Liver (tissue), 9 donors: ENCODE data around the gene RORC. TPM values are rescaled to one million over a fixed set of nuclear protein-coding genes. Genes with fewer than 3 reads are reported as not detected.

Source experiments
- DNase-seq: peaks from one replicate; pipeline ENCODE4 v3.0.0-alpha.2; 2017; ENCODE audit warnings: low spot score
- H3K27ac ChIP-seq, 2 donors: one replicate each; pipeline ENCODE4 v1.7.0; 2013; ENCODE audit warnings: inconsistent platforms in 2 of 2, low read length in 2 of 2, control low read depth in 1 of 2, low read depth in 1 of 2, mild to moderate bottlenecking in 1 of 2
- H3K27me3 ChIP-seq, 4 donors: one replicate each; pipeline versions ENCODE4 v1.6.1 to v1.7.0; 2013; ENCODE audit warnings: low read length in 3 of 4, inconsistent platforms in 1 of 4, mild to moderate bottlenecking in 1 of 4, moderate library complexity in 1 of 4; ENCODE audit not compliant: control insufficient read depth in 4 of 4, insufficient read depth in 4 of 4
- H3K36me3 ChIP-seq, 4 donors: one replicate each; pipeline versions ENCODE4 v1.6.1 to v1.7.0; 2013; ENCODE audit warnings: low read length in 3 of 4, mild to moderate bottlenecking in 3 of 4, low read depth in 1 of 4, moderate library complexity in 1 of 4; ENCODE audit not compliant: control insufficient read depth in 4 of 4, insufficient read depth in 3 of 4
- H3K4me1 ChIP-seq, 4 donors: one replicate each; pipeline versions ENCODE4 v1.6.1 to v1.7.0; 2013; ENCODE audit warnings: low read length in 3 of 4, mild to moderate bottlenecking in 3 of 4, moderate library complexity in 1 of 4; ENCODE audit not compliant: control insufficient read depth in 4 of 4, insufficient read depth in 4 of 4
- H3K4me3 ChIP-seq, 3 donors: one replicate each; pipeline versions ENCODE4 v1.6.1 to v1.7.0; 2013; ENCODE audit warnings: low read length in 3 of 3, control low read depth in 1 of 3, low read depth in 1 of 3, mild to moderate bottlenecking in 1 of 3
- H3K9ac ChIP-seq, 2 donors: one replicate each; pipeline ENCODE4 v1.7.0; 2013; ENCODE audit warnings: low read length in 2 of 2, mild to moderate bottlenecking in 2 of 2, moderate library complexity in 2 of 2, control low read depth in 1 of 2, low read depth in 1 of 2
- H3K9me3 ChIP-seq, 4 donors: one replicate each; pipeline versions ENCODE4 v1.6.1 to v1.7.0; 2013; ENCODE audit warnings: low read length in 3 of 4; ENCODE audit not compliant: control insufficient read depth in 4 of 4
- EGR1 ChIP-seq, 2 donors: IDR thresholded peaks; 2 replicates each; pipeline ENCODE4 v1.6.1; 2016 to 2018; ENCODE audit warnings: antibody characterized with exemption in 2 of 2, low read depth in 2 of 2
- FOXA1 ChIP-seq: IDR thresholded peaks from 2 replicates; pipeline ENCODE4 v1.6.1; 2016; ENCODE audit warnings: antibody characterized with exemption
- FOXA2 ChIP-seq: IDR thresholded peaks from 2 replicates; pipeline ENCODE4 v1.6.1; 2016; ENCODE audit warnings: antibody characterized with exemption
- GABPA ChIP-seq, 2 donors: IDR thresholded peaks in 1 of 2; conservative IDR thresholded peaks in 1 of 2; 2 replicates each; pipeline ENCODE4 v1.6.1; 2016; ENCODE audit warnings: antibody characterized with exemption in 2 of 2, mild to moderate bottlenecking in 1 of 2, moderate library complexity in 1 of 2
- HNF4A ChIP-seq, 2 donors: conservative IDR thresholded peaks; 2 replicates each; pipeline ENCODE4 v1.6.1; 2016; ENCODE audit warnings: antibody characterized with exemption in 2 of 2, mild to moderate bottlenecking in 2 of 2
- HNF4G ChIP-seq: IDR thresholded peaks from 2 replicates; pipeline ENCODE4 v1.6.1; 2016; ENCODE audit warnings: antibody characterized with exemption
- JUND ChIP-seq, 2 donors: IDR thresholded peaks; 2 replicates each; pipeline ENCODE4 v1.6.1; 2016; ENCODE audit warnings: antibody characterized with exemption in 2 of 2
- NR2F2 ChIP-seq: IDR thresholded peaks from 2 replicates; pipeline ENCODE4 v1.6.1; 2016; ENCODE audit warnings: antibody characterized with exemption
- RAD21 ChIP-seq, 2 donors: IDR thresholded peaks; 2 replicates each; pipeline ENCODE4 v1.6.1; 2016; ENCODE audit warnings: antibody characterized with exemption in 2 of 2, mild to moderate bottlenecking in 2 of 2
- RXRA ChIP-seq, 2 donors: IDR thresholded peaks; 2 replicates each; pipeline ENCODE4 v1.6.1; 2017 to 2018; ENCODE audit warnings: antibody characterized with exemption in 2 of 2, mild to moderate bottlenecking in 1 of 2
- SP1 ChIP-seq: IDR thresholded peaks from 2 replicates; pipeline ENCODE4 v1.6.1; 2018; ENCODE audit warnings: antibody characterized with exemption, mild to moderate bottlenecking
- TAF1 ChIP-seq: conservative IDR thresholded peaks from 2 replicates; pipeline ENCODE4 v1.6.1; 2016; ENCODE audit warnings: antibody characterized with exemption, mild to moderate bottlenecking
- YY1 ChIP-seq: IDR thresholded peaks from 2 replicates; pipeline ENCODE4 v1.6.1; 2016; ENCODE audit warnings: antibody characterized with exemption, mild to moderate bottlenecking
- WGBS: extraction: QIAGEN DNeasy Blood & Tissue Kit; methylation state at CpG from one replicate; pipeline ENCODE4 v1.1.7; 2013; 5-methylcytosine and 5-hydroxymethylcytosine counted together
- polyA plus RNA-seq, 2 donors: library from polyadenylated mRNA; stranded (reverse) in 1 of 2; unstranded in 1 of 2; fragments of 200-250 nt in 1 of 2; fragments of >200 nt in 1 of 2; fragmentation: Nextera tagmentation in 1 of 2; extraction: Ambion mirVana in 1 of 2; gene quantifications; one replicate each; pipeline versions ENCODE4 v1.2.1 to v1.2.3, GENCODE V29; 2013 to 2015
- total RNA-seq, 2 donors: library from RNA; depleted of rRNA; stranded (reverse); fragments of >200 nt; gene quantifications; one replicate each; pipeline ENCODE4 v1.2.3, GENCODE V29; 2014
- TF ChIP-seq, protein P1 (sequence below): IDR thresholded peaks from 2 replicates; pipeline ENCODE4 v1.6.1; 2016; ENCODE audit warnings: antibody characterized with exemption, mild to moderate bottlenecking
- TF ChIP-seq, protein P2 (sequence below): IDR thresholded peaks from 2 replicates; pipeline ENCODE4 v1.6.1; 2016; ENCODE audit warnings: antibody characterized with exemption
- TF ChIP-seq, protein P3 (sequence below): fragments of 150-350 bp; IDR thresholded peaks from 2 replicates; pipeline ENCODE4 v1.5.1; 2017; ENCODE audit warnings: improper control_type of control experiment, low read depth, low read length; ENCODE audit not compliant: missing input control
- TF ChIP-seq, protein P4 (sequence below): IDR thresholded peaks from 2 replicates; pipeline ENCODE4 v1.6.1; 2016; ENCODE audit warnings: antibody characterized with exemption
- TF ChIP-seq, protein P5 (sequence below): IDR thresholded peaks from 2 replicates; pipeline ENCODE4 v1.6.1; 2016; ENCODE audit warnings: antibody characterized with exemption
- donor health status: healthy.
- donor health status: healthy.
- donor health status: healthy.
- donor health status: healthy.
- donor health status: healthy.

RORC gene
- total and polyA plus RNA-seq, 4 donors = 2.9 to 59.2 (median 13.0) TPM

DNA sequence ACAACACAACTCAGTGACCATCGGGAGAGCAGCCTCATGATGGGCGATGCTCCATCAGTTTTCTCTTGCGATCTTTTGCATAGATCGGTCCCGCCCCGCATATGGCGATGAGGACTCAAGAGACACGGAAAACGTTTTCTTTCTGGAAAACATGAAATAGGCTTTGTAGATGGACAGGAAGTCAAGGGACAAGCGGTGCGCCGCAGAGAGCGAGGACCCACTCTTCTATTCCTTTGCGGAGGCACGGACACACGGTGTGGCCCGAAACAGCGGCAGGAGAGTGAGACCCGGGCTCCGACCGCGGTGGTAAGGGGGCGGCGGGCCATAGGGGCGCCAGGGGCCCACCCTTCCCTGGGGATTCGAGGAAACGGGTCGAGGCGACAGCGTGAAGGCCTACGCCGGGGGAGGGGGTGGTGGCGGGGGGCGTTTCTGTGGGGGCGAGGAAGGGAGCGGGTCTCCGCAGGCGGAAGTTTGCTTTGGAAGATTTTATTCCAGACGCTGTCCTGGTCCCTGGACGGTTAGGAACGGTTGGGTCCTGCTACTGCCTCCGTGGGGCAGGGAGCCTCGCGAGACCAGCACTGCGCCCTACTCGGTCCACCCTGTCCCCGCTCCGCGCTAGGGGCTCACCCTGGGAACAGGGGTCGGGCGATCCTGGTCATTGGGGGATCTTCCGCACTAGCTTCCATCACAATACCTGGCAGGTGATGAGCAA lies 40.5 kb downstream of the RORC start:
- TF ChIP-seq JUND (IDR thresholded peaks at IDR 0.05) (no peak), YY1 (peak; percentile 28)
- WGBS = under 1% methylated on average over 52 of the region's 52 CpGs
- no peak for DNase-seq
- Histone ChIP-seq H3K9ac (peak overlapping the region in 1 of 2 donors; percentile 69), H3K36me3 (no peaks in the 10 kb centered on the region), H3K27ac (peak overlapping the region in 1 of 2 donors; percentile 28), H3K27me3 (no peaks in the 10 kb centered on the region), H3K4me3 (peak overlapping the region; percentile 73 to 94 (median 90)), H3K4me1 (peaks cover 0 to 17% (median 9%) of the 10 kb centered on the region in 4 donors), H3K9me3 (no peaks in the 10 kb centered on the region)

DNA sequence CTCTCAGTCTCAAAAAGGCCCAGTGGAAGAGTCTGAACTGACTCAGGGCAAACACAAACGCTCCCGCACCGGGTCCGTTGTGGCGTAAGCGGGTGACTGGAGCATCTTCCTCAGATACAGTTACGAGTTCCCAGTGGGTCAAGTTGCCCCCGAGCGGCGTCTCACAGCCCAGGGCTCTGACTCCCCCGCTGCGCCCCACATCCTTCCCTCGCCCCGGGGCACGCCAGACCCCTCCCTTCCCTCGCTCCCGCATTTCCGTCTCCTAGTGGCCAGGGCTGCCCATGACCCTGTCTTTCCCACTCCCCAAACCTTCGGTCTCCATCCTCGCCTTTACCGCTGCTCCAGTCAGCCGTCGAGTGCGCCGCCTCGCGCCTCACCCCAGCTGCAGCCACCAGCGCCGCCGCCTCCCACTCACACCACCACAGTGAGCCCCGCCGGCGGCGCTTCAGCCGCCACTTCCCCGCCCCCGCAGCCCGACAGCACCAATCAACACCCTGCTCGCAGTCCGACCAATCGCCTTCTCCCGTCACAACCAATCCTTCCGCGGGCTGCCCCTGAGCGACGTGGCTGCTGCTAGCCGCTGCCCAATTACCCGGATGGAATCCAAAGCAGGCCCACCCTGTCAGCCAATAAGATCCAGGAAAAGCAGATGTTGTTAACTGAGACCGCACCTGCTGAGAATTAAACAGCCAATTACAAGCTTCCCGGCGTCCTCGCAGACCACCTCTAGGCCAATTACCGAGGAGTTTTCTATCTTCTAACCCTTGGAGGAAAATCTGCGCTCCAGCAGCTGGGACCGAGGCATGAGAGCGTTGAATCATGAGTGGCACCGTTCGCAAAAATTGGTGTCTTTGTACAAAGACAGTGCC lies 41.3 kb downstream of the RORC start, which contains the start of gene TDRKH:
TDRKH (minus strand) TSS at position 430 of the 869 bp plus-strand sequence. CDS start 7,478 bp downstream, outside the sequence.
- Histone ChIP-seq H3K4me3 (peak within 1 kb of the TSS; percentile 73 to 94 (median 90)), H3K9ac (peak within 1 kb of the TSS; percentile 45 to 69), H3K27ac (peak within 1 kb of the TSS in 1 of 2 donors; percentile 28), H3K4me1 (peaks cover 0 to 17% (median 9%) of the 10 kb centered on the region in 4 donors), H3K9me3 (no peaks in the 10 kb centered on the region), H3K36me3 (no peaks in the 10 kb centered on the region), H3K27me3 (no peaks in the 10 kb centered on the region)
- TF ChIP-seq, protein P1, sequence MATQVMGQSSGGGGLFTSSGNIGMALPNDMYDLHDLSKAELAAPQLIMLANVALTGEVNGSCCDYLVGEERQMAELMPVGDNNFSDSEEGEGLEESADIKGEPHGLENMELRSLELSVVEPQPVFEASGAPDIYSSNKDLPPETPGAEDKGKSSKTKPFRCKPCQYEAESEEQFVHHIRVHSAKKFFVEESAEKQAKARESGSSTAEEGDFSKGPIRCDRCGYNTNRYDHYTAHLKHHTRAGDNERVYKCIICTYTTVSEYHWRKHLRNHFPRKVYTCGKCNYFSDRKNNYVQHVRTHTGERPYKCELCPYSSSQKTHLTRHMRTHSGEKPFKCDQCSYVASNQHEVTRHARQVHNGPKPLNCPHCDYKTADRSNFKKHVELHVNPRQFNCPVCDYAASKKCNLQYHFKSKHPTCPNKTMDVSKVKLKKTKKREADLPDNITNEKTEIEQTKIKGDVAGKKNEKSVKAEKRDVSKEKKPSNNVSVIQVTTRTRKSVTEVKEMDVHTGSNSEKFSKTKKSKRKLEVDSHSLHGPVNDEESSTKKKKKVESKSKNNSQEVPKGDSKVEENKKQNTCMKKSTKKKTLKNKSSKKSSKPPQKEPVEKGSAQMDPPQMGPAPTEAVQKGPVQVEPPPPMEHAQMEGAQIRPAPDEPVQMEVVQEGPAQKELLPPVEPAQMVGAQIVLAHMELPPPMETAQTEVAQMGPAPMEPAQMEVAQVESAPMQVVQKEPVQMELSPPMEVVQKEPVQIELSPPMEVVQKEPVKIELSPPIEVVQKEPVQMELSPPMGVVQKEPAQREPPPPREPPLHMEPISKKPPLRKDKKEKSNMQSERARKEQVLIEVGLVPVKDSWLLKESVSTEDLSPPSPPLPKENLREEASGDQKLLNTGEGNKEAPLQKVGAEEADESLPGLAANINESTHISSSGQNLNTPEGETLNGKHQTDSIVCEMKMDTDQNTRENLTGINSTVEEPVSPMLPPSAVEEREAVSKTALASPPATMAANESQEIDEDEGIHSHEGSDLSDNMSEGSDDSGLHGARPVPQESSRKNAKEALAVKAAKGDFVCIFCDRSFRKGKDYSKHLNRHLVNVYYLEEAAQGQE = no peak
- TF ChIP-seq, protein P2, sequence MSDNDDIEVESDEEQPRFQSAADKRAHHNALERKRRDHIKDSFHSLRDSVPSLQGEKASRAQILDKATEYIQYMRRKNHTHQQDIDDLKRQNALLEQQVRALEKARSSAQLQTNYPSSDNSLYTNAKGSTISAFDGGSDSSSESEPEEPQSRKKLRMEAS = peak; percentile 70
- peak; percentile 76 for TF ChIP-seq YY1
- peak; percentile 34 to 47 for TF ChIP-seq RAD21 (IDR thresholded peaks at IDR 0.05)
- TF ChIP-seq GABPA (IDR thresholded peaks at IDR 0.05 in 1 of 2, conservative IDR thresholded peaks at IDR 0.05 in 1 of 2) = peak in 1 of 2 donors; percentile 11
- no peak for TF ChIP-seq FOXA2
- TF ChIP-seq SP1 = peak; percentile 100
- TF ChIP-seq, protein P3, sequence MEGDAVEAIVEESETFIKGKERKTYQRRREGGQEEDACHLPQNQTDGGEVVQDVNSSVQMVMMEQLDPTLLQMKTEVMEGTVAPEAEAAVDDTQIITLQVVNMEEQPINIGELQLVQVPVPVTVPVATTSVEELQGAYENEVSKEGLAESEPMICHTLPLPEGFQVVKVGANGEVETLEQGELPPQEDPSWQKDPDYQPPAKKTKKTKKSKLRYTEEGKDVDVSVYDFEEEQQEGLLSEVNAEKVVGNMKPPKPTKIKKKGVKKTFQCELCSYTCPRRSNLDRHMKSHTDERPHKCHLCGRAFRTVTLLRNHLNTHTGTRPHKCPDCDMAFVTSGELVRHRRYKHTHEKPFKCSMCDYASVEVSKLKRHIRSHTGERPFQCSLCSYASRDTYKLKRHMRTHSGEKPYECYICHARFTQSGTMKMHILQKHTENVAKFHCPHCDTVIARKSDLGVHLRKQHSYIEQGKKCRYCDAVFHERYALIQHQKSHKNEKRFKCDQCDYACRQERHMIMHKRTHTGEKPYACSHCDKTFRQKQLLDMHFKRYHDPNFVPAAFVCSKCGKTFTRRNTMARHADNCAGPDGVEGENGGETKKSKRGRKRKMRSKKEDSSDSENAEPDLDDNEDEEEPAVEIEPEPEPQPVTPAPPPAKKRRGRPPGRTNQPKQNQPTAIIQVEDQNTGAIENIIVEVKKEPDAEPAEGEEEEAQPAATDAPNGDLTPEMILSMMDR = no peak
- TF ChIP-seq HNF4A (conservative IDR thresholded peaks at IDR 0.05) = peak in 1 of 2 donors; percentile 7
- TF ChIP-seq RXRA (IDR thresholded peaks at IDR 0.05) = peak; percentile 17 to 22
- TF ChIP-seq JUND (IDR thresholded peaks at IDR 0.05) = peak in 1 of 2 donors; percentile 17
- TF ChIP-seq, protein P4, sequence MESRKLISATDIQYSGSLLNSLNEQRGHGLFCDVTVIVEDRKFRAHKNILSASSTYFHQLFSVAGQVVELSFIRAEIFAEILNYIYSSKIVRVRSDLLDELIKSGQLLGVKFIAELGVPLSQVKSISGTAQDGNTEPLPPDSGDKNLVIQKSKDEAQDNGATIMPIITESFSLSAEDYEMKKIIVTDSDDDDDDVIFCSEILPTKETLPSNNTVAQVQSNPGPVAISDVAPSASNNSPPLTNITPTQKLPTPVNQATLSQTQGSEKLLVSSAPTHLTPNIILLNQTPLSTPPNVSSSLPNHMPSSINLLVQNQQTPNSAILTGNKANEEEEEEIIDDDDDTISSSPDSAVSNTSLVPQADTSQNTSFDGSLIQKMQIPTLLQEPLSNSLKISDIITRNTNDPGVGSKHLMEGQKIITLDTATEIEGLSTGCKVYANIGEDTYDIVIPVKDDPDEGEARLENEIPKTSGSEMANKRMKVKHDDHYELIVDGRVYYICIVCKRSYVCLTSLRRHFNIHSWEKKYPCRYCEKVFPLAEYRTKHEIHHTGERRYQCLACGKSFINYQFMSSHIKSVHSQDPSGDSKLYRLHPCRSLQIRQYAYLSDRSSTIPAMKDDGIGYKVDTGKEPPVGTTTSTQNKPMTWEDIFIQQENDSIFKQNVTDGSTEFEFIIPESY = no peak
- no peak for TF ChIP-seq TAF1
- no peak for TF ChIP-seq FOXA1
- TF ChIP-seq, protein P5, sequence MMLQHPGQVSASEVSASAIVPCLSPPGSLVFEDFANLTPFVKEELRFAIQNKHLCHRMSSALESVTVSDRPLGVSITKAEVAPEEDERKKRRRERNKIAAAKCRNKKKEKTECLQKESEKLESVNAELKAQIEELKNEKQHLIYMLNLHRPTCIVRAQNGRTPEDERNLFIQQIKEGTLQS = no peak
- TF ChIP-seq HNF4G = no peak
- peak; percentile 98 for TF ChIP-seq EGR1 (IDR thresholded peaks at IDR 0.05; ENCODE audit: low read depth in 2 of 2)
- TF ChIP-seq NR2F2 = no peak
- DNase-seq = peak; percentile 96
- under 1% methylated on average over 58 of the region's 58 CpGs for WGBS
